ENCODE results near the gene CORO7.
"Not testable (repeated sequence)": the region's sequence is repeated elsewhere in the genome, so short reads cannot be mapped to it uniquely, and the experiment has no call there.

Gene CORO7

DNA sequence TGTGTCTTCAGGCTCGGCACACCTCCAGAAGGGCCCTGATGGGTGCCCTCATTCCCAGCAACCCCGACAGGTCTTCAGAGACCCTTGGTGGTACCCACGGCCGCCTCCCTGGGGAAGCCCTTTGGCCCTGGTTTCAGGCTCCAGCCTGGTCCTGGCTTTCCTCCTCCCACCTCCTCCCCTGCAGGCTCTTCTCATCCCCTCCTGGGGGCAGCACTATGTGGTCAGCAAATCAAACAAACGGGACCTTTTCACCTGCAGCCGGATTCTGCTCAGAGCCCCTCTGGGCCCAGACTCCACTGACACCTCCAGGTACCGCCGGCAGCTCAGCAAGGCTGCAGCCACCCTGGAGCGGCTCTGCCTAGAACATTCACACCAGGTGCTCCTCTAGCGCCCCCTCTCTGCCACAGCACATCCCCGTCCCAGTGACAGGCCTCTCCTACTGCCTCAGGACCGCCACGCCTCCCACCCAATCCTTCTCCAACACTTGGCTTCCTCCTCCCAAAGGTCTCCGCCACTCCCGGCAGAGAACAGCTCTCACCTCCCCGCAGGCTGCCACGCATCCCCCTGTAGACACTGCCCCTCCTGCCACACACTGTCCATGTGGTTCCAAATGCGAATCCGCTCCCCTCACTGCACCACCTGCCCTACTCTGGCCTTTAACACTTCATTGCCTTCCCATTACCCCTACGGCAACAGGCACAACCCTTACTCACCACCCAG, 12.0 kb downstream of the CORO7 start:
- no peak for TF ChIP-seq SPI1 (IDR thresholded peaks at IDR 0.05; ENCODE audit: low read depth, low read length)
- TF ChIP-seq POLR2AphosphoS5 (IDR thresholded peaks at IDR 0.05; ENCODE audit: low read depth, low read length): no peak; the same call in 1 of the 2 replicates
- TF ChIP-seq POU2F2 (IDR thresholded peaks at IDR 0.05; ENCODE audit: low read depth, low read length): no peak
- peak; percentile 31; the same call in 1 of the 2 replicates for TF ChIP-seq POLR2A (IDR thresholded peaks at IDR 0.05; ENCODE audit: low read depth, low read length)
- TF ChIP-seq PAX5 (IDR thresholded peaks at IDR 0.05; ENCODE audit: insufficient read depth, low read length, severe bottlenecking): no peak
- TF ChIP-seq TAF1 (IDR thresholded peaks at IDR 0.05; ENCODE audit: low read depth, low read length): no peak
- FAIRE-seq: no peak
- peak; percentile 61 for DNase-seq (ENCODE audit: insufficient read length, low spot score)

- TF ChIP-seq PAX5 (IDR thresholded peaks at IDR 0.05; ENCODE audit: insufficient read depth, low read length, severe bottlenecking) (no peak), POU2F2 (IDR thresholded peaks at IDR 0.05; ENCODE audit: low read depth, low read length) (no peak), POLR2A (IDR thresholded peaks at IDR 0.05; ENCODE audit: low read depth, low read length) (no peak), TAF1 (IDR thresholded peaks at IDR 0.05; ENCODE audit: low read depth, low read length) (no peak), SPI1 (IDR thresholded peaks at IDR 0.05; ENCODE audit: low read depth, low read length) (no peak), POLR2AphosphoS5 (IDR thresholded peaks at IDR 0.05; ENCODE audit: low read depth, low read length) (no peak)
- FAIRE-seq: no peak
- DNase-seq (ENCODE audit: insufficient read length, low spot score): no peak
These were observed 13.1 kb downstream of the CORO7 start for GRCh38 chr16:4403133-4403949.

DNA sequence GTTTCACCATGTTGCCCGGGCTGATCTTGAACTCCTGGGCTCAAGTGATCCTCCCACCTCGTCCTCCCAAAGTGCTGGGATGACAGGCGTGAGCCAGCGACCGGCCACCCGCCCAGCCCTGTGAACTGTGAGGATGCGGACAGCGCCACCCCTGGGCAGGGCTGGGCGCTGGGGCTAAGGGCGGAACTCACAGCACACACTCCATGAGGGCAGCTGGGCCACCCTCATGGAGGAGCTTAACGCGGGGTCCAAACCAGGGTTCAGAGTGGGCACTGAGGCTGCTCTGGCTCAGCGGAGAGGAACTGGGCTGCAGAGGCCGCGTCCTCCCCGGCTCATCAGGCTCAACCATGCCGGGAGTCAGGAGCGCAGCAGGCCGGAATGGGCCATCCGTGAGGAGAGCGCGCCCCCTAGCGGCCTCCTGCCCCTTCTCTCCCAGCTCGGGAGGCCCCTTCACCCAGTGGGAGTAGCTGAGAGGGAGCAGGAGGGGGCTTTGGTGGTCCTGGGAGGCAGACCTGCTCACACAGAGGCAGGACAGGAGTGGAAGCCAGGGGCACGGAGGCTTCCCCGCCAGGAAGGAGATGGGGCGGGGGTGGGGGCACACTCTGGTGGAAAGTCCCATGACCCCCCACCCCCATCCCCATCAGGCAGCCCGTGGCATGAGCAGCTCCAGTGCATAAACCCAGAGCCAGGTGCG, 13.8 kb downstream of the CORO7 start:
- DNase-seq (ENCODE audit: insufficient read length, low spot score) (peak; percentile 97), FAIRE-seq (peak; percentile 86)
- TF ChIP-seq POU2F2 (IDR thresholded peaks at IDR 0.05; ENCODE audit: low read depth, low read length) (no peak), POLR2AphosphoS5 (IDR thresholded peaks at IDR 0.05; ENCODE audit: low read depth, low read length) (no peak), TAF1 (IDR thresholded peaks at IDR 0.05; ENCODE audit: low read depth, low read length) (no peak), PAX5 (IDR thresholded peaks at IDR 0.05; ENCODE audit: insufficient read depth, low read length, severe bottlenecking) (no peak), SPI1 (IDR thresholded peaks at IDR 0.05; ENCODE audit: low read depth, low read length) (no peak), POLR2A (IDR thresholded peaks at IDR 0.05; ENCODE audit: low read depth, low read length) (no peak)

DNA sequence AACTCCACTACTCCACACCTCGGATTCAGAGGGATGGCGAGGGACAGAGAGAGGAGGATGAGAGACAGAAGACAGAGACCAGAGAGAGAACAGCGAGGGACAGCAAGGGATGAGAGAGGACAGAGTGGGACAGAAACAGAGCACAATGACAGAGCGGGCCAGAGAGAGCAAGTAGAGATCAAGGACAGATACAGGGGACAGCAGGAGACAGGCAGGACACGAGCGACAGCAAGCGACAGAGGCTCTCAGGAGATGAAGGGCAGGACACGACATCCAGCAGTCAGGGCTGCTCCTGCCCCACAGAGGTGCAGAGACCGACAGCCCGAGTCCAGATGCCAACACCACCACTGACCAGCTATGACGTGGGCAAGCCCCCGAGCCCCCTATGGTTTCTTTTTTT, 14.9 kb downstream of the CORO7 start:
- DNase-seq (ENCODE audit: insufficient read length, low spot score) (no peak), FAIRE-seq (no peak)
- TF ChIP-seq POU2F2 (IDR thresholded peaks at IDR 0.05; ENCODE audit: low read depth, low read length) (no peak), POLR2A (IDR thresholded peaks at IDR 0.05; ENCODE audit: low read depth, low read length) (no peak), PAX5 (IDR thresholded peaks at IDR 0.05; ENCODE audit: insufficient read depth, low read length, severe bottlenecking) (no peak), POLR2AphosphoS5 (IDR thresholded peaks at IDR 0.05; ENCODE audit: low read depth, low read length) (no peak), TAF1 (IDR thresholded peaks at IDR 0.05; ENCODE audit: low read depth, low read length) (no peak)

GRCh38 chr16:4401094-4401501, 15.3 kb downstream of the CORO7 start:
- no peak for DNase-seq (ENCODE audit: insufficient read length, low spot score)
- TF ChIP-seq SPI1 (IDR thresholded peaks at IDR 0.05; ENCODE audit: low read depth, low read length): no peak
- TF ChIP-seq POLR2AphosphoS5 (IDR thresholded peaks at IDR 0.05; ENCODE audit: low read depth, low read length): no peak
- no peak for TF ChIP-seq PAX5 (IDR thresholded peaks at IDR 0.05; ENCODE audit: insufficient read depth, low read length, severe bottlenecking)
- no peak for TF ChIP-seq POU2F2 (IDR thresholded peaks at IDR 0.05; ENCODE audit: low read depth, low read length)
- no peak for TF ChIP-seq POLR2A (IDR thresholded peaks at IDR 0.05; ENCODE audit: low read depth, low read length)
- no peak for TF ChIP-seq TAF1 (IDR thresholded peaks at IDR 0.05; ENCODE audit: low read depth, low read length)
- FAIRE-seq: no peak

GRCh38 chr16:4399001-4399730, 17.2 kb downstream of the CORO7 start:
- FAIRE-seq (no peak), DNase-seq (ENCODE audit: insufficient read length, low spot score) (no peak)
- TF ChIP-seq POLR2A (IDR thresholded peaks at IDR 0.05; ENCODE audit: low read depth, low read length) (no peak), POLR2AphosphoS5 (IDR thresholded peaks at IDR 0.05; ENCODE audit: low read depth, low read length) (no peak), SPI1 (IDR thresholded peaks at IDR 0.05; ENCODE audit: low read depth, low read length) (no peak), TAF1 (IDR thresholded peaks at IDR 0.05; ENCODE audit: low read depth, low read length) (no peak), POU2F2 (IDR thresholded peaks at IDR 0.05; ENCODE audit: low read depth, low read length) (no peak), PAX5 (IDR thresholded peaks at IDR 0.05; ENCODE audit: insufficient read depth, low read length, severe bottlenecking) (no peak)

GRCh38 chr16:4395055-4395726, 21.2 kb downstream of the CORO7 start:
- no peak for FAIRE-seq
- DNase-seq (ENCODE audit: insufficient read length, low spot score): no peak
- TF ChIP-seq SPI1 (IDR thresholded peaks at IDR 0.05; ENCODE audit: low read depth, low read length) (no peak), POU2F2 (IDR thresholded peaks at IDR 0.05; ENCODE audit: low read depth, low read length) (no peak), TAF1 (IDR thresholded peaks at IDR 0.05; ENCODE audit: low read depth, low read length) (no peak), POLR2A (IDR thresholded peaks at IDR 0.05; ENCODE audit: low read depth, low read length) (no peak), POLR2AphosphoS5 (IDR thresholded peaks at IDR 0.05; ENCODE audit: low read depth, low read length) (no peak), PAX5 (IDR thresholded peaks at IDR 0.05; ENCODE audit: insufficient read depth, low read length, severe bottlenecking) (no peak)

GRCh38 chr16:4393850-4394249, 22.5 kb downstream of the CORO7 start:
- FAIRE-seq; DNase-seq (ENCODE audit: insufficient read length, low spot score): not testable (repeated sequence)
